ENCODE data around the gene SNUPN.

- TF ChIP-seq POLR2A (IDR thresholded peaks at IDR 0.05) (no peak), CTCF (IDR thresholded peaks at IDR 0.05 in 4 of 5, conservative IDR thresholded peaks at IDR 0.05 in 1 of 5) (no peak)
Observed at GRCh38 chr15:75554717-75555116, 70.8 kb downstream of the SNUPN start.

Data from gastrocnemius medialis (tissue), 4 donors.